MV-4-11 (cell line): ENCODE results near the gene ZNF541.
"Not testable (repeated sequence)": the region's sequence is repeated elsewhere in the genome, so short reads cannot be mapped to it uniquely, and the experiment has no call there.

Experiments
- DNase-seq: peaks from one replicate; lab custom pipeline; 2025; lab: John Stamatoyannopoulos, UW

The ZNF541 gene

GRCh38 chr19:47600246-47601179 is 27.6 kb upstream of the ZNF541 start:
- peak; percentile 100 for DNase-seq

GRCh38 chr19:47599671-47600245 is 26.8 kb upstream of the ZNF541 start:
- peak; percentile 24 for DNase-seq

- DNase-seq = peak; percentile 69
Measured at GRCh38 chr19:47598407-47599349, 25.7 kb upstream of the ZNF541 start.

DNA sequence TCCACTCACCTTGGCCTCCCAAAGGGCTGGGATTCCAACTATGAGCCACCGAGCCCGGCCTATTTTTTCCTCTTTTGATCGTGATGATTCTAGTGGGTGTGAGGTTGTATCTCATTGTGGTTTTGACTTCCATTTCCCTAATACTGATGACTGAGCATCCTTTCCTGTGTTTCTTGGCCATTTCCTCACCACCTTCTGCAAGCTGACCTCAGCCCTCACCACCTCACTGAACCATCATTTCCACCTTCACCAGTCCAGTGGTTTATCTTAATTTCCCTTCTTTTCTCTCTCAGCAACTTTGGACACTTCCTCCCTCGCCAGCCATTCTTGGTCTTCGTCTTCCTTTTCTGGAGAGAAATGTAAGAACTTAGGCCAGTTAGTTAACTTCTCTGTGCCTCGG is 23.0 kb upstream of the ZNF541 start:
- peak; percentile 54 for DNase-seq

DNA sequence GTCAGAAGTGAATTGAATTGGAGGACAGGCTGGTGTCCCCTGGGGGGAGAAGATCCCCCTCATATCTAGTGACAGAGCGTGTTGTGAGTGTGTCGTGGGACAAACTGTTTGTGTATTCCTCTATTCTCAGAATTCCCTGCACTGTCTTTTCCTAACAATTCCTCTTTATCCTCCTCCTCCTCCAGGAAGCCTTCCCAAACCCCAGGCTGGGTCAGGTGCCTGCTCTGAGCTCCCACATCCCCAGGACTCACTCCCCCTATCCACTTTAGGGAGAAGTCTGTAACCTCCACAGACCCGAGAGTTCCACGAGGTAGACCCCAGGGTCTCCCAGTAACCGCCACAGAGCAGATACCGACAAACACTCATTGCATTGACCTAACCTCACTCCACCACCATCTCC is 20.9 kb upstream of the ZNF541 start:
- no peak for DNase-seq

- no peak for DNase-seq
Measured at GRCh38 chr19:47589824-47590223, 16.9 kb upstream of the ZNF541 start.

DNA sequence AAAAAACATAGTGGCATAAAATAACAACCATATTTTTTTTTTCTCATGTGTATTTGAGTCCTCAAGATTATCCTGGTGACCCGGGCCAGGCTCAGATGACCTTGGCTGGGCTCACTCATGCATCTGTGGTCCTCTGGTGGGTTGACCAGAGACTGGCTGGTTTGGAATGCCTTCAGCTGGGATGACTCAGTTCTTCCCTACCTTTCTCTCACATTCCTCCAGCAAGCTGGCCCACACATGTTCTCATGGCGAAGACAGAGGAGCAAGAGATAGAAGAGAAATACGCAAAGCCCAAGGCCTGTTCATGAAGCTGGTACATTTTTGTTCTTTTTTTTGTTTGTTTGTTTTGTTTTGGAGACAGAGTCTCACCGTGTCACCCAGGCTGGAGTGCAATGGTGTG is 14.3 kb upstream of the ZNF541 start:
- no peak for DNase-seq

DNA sequence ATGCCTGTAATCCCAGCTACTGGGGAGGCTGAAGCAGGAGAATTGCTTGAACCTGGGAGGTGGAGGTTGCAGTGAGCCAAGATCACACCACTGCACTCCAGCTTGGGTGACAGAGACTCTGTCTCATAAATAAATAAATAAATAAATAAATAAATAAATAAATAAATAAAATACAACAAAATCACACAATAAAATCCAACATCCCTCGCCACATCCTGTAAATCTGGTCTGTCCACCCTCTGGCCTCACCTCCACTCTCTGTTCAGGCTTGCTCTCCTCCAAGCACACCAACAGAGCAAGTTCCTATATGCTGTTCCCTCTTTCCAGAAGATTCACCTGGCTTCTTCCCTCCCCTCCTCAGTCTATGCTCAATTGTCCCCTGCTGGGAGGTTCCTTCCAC is 10.2 kb upstream of the ZNF541 start:
- not testable (repeated sequence) for DNase-seq

GRCh38 chr19:47582320-47582909 is 9.5 kb upstream of the ZNF541 start:
- no peak for DNase-seq

- DNase-seq = no peak
Measured at GRCh38 chr19:47581605-47582319, 8.8 kb upstream of the ZNF541 start.

DNA sequence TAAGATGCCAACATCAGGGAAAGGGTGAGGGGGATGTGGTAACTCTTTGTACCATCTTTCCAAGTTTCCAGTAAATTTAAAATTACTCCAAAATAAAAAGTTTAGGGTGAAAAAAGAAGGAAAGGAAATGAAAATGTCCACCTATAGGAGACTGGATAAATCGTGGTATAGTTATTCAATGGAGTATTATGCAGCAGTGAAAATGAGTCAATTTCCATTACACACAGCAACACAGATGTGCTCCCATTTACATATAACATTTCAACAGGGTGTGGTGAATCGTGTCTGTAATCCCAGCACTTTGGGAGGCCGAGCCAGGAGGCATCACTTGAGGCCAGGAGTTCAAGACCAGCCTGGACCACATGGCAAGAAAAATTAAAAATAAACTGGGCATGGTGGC is 7.4 kb upstream of the ZNF541 start:
- no peak for DNase-seq

DNA sequence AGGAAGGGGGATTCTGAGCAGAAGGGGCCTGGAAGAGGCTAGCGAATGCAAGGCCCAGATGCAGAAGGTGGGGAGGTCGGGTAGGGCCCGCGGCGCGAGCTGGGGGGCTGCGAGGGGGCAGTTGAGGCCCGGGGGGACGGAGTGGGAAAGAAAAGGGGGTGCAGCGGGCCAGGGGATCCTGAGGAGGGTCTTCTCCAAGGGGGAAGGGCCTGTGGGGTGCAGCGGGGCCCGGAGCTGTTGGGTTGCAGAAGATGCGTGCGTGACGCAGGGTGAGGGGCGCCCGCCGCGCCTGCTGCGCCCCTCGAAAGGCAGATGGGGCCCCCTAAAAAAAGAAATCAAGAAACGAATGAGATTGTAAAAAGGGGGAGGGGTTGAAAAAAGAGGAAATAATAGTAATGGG is 313 bp downstream of the ZNF541 start:
- no peak for DNase-seq

GRCh38 chr19:47569331-47569730 is 3.6 kb downstream of the ZNF541 start:
- DNase-seq = peak; percentile 8

GRCh38 chr19:47564081-47564480 is 8.9 kb downstream of the ZNF541 start:
- no peak for DNase-seq

DNA sequence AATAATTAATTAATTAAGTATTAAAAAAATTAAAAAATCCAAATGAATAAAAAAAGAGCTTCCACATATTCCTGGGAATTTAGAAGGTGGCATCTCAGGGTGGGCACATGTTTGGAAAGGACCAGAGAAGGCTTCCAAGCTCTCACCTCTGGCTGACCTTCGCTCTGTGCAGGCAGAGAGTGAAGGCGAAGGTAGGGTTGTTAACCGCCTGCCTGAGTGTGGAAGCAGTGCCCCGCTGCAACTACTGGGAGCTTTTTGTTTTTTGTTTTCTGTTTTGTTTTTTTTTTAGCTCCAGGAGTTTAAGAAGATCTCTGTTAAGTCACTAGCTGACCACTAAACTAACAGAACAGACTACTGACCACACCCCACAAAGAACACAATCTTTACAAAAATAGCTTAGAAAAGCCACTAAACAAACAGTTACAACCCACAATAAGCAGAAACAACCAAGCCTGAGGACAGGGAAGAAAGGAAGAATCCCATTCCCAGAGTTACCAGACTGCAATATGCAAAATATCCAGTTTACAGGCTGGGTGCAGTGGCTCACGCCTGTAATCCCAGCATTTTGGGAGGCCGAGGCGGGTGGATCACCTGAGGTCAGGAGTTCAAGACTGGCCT is 11.4 kb downstream of the ZNF541 start:
- no peak for DNase-seq

DNA sequence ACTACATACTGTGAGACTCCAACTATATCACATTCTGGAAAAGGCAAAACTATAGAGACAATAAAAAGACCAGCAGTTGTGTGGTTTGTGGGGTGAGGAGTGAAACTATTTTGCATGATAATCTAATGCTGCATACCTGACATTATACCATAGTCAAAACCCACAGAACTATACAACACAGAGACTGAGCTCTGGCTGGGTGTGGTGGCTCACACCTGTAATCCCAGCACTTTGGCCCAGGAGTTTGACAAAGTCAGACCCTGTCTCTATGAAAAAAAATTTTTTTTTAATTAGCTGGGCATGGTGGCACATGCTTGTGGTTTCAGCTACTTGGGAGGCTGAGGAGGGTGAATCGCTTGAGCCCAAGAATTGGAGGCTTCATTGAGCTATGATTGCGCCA is 11.9 kb downstream of the ZNF541 start:
- no peak for DNase-seq

DNA sequence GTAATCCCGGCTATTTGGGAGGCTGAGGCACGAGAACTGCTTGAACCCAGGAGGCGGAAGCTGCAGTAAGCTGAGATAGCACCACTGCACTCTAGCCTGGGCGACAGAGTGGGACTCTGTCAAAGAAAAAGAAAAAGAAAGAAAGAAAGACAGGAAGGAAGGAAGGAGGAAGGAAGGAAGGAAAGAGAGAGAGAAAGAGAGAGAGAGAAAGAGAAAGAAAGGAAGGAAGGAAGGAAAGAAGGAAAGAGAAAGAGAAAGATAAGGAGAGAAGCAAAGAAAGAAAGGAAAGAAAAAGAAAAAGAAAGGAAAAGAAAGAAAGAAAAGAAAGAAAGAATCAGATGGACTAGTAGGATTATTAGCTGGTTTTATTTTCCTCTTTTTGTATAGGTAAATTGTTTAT is 22.8 kb downstream of the ZNF541 start:
- DNase-seq = no peak

DNA sequence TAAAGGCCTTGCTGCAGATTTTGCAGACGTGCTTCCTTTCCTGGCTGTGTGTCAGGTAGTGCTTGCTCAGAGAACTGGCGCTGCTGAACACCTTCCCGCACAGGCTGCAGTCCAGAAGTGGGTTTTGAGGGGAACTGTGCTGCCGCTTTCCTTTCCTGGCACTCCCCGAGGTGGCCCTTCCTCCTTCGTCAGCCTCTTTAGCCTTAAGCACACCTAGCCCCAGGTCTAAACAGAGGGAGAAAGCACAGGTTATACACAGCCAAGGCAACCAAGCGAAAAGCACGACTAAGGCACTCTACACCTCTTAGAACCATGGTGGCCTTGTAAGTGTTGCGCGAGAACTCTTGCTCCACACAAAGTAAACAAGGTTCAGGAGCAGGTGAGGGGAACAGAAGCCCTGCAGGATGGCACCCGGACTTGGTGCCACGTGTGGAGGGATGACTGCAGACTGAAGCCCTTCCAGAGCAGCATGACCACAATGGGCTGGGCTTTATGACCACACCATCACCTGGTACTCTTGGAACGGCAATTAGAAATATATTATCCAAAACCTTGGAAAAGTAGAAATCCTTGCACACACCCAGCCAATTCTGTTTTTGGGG is 23.6 kb downstream of the ZNF541 start:
- no peak for DNase-seq

- DNase-seq = no peak
Measured at GRCh38 chr19:47547199-47547598, 25.7 kb downstream of the ZNF541 start.
